ENCODE results near the gene MPND.

The MPND gene

GRCh38 chr19:4367781-4368127 is 24.4 kb downstream of the MPND start:
- DNase-seq: no peak

GRCh38 chr19:4368128-4368820 is 24.9 kb downstream of the MPND start:
- no peak for DNase-seq

- no peak for DNase-seq
Measured at GRCh38 chr19:4369109-4369887, 25.9 kb downstream of the MPND start.

GRCh38 chr19:4369888-4370260 is 26.5 kb downstream of the MPND start:
- no peak for DNase-seq

- DNase-seq: no peak
Measured at GRCh38 chr19:4370418-4371041, 27.2 kb downstream of the MPND start.

GRCh38 chr19:4371247-4372164 is 28.1 kb downstream of the MPND start:
- DNase-seq: no peak

GRCh38 chr19:4372165-4373012 is 29.0 kb downstream of the MPND start:
- DNase-seq: no peak

GRCh38 chr19:4373013-4373367 is 29.6 kb downstream of the MPND start:
- DNase-seq: no peak

GRCh38 chr19:4373601-4374497 is 30.5 kb downstream of the MPND start:
- no peak for DNase-seq

GRCh38 chr19:4374498-4375163 is 31.3 kb downstream of the MPND start:
- DNase-seq: no peak

GRCh38 chr19:4375164-4376027 is 32.0 kb downstream of the MPND start:
- DNase-seq: peak; percentile 42

GRCh38 chr19:4376028-4376670 is 32.8 kb downstream of the MPND start:
- no peak for DNase-seq

GRCh38 chr19:4376671-4376990 is 33.3 kb downstream of the MPND start:
- no peak for DNase-seq

GRCh38 chr19:4376991-4377781 is 33.8 kb downstream of the MPND start:
- no peak for DNase-seq

GRCh38 chr19:4378886-4379285 is 35.5 kb downstream of the MPND start:
- DNase-seq: no peak

- peak; percentile 62 for DNase-seq
Measured at GRCh38 chr19:4379383-4380253, 36.3 kb downstream of the MPND start.

- no peak for DNase-seq
Measured at GRCh38 chr19:4380254-4380727, 36.9 kb downstream of the MPND start.

Data from NCI-H69 (cell line).